ENCODE measurements around the gene APRT. TPM values are rescaled to one million over a fixed set of nuclear protein-coding genes. Genes with fewer than 3 reads are reported as not detected.
A peak's percentile ranks its signal among the peaks of the same experiment; 100 is the strongest.

The APRT gene
- total RNA-seq, 1 donor from 2014 or later = 300 TPM

DNA sequence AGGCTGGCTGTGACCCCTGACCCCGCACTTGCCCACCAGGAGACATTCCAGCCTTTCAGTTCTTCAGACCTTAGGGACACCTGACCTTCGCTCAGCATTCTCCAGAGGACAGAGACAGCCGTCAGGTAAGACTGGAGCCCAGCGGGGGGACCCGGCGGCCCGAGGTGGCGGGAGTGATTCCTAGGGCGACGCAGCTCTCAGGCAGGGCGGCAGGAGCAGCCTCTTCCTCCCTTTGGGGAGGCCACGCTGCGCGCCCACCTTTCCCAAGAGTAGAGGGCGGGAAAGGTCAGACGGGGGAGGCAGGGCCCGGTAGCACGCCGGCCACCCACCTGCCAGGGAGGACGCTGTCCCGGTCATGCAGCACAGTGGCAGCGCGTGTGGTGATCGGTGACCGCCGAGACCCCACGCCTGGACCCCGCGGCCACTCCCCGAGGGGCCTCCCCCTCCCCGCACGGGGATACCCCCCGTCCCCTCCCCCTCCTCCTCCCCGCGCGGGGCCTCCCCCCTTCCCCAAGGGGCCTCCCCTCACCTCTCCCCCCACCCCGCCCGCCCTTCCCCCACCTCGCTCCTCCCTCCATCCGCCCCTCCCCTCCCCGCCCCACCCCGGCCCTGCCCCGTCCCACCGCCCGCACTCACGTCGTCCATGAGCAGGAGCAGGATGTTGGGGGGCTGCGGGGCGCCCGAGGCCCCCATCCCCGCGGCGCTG lies 44.5 kb upstream of the APRT start:
- TF ChIP-seq, protein P1, sequence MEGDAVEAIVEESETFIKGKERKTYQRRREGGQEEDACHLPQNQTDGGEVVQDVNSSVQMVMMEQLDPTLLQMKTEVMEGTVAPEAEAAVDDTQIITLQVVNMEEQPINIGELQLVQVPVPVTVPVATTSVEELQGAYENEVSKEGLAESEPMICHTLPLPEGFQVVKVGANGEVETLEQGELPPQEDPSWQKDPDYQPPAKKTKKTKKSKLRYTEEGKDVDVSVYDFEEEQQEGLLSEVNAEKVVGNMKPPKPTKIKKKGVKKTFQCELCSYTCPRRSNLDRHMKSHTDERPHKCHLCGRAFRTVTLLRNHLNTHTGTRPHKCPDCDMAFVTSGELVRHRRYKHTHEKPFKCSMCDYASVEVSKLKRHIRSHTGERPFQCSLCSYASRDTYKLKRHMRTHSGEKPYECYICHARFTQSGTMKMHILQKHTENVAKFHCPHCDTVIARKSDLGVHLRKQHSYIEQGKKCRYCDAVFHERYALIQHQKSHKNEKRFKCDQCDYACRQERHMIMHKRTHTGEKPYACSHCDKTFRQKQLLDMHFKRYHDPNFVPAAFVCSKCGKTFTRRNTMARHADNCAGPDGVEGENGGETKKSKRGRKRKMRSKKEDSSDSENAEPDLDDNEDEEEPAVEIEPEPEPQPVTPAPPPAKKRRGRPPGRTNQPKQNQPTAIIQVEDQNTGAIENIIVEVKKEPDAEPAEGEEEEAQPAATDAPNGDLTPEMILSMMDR (conservative IDR thresholded peaks at IDR 0.05; ENCODE audit: low read depth, low read length) = no peak

DNA sequence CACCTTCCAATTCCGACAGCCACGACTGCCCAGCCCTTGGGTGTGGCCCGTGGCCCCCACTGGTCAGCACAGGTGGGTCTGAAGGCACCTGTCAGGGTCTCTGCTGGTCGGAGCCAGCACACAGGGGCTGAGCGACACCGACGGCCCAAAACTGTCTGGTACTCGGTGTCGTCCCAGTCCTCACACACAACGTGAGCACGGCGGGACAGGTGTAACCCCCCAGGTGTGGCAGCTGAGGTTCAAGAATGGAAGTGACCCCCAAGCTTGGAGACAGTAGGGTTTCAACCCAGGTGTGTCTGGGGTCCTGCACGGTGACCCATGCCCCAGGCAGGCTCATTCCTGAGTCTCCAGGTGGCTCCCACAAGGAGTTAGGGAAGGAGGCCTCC lies 44.0 kb upstream of the APRT start:
- TF ChIP-seq, protein P1 (conservative IDR thresholded peaks at IDR 0.05; ENCODE audit: low read depth, low read length) = no peak
- peak overlapping the region; percentile 98 for H3K4me3 ChIP-seq (ENCODE audit: low read depth, low read length)
- DNase-seq (ENCODE audit: low read depth) = no peak

More for the DNA sequence above, 44.5 kb upstream of the APRT start:
- DNase-seq (ENCODE audit: low read depth) = no peak
- H3K4me3 ChIP-seq (ENCODE audit: low read depth, low read length) = peak overlapping the region; percentile 98

DNA sequence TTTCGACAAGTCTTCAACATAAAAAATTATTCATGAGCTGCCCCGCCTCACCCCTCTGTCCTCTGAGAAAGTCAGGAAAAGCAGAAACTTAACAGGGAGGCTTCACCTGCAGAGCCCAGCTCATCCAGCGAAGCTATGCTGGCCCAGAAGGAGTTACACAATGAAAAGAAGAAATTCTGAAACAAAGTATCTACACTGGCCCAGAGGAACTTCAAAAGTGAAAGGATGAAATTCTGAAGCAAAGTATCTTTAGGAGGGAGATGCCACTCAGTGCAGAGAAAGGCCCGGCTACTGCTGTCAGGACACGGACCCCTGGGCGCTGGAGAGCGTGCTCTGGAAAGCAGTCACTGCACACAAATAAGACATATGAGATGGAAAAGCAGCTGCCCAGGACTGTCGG lies 43.4 kb upstream of the APRT start:
- no peak overlapping the region for H3K4me3 ChIP-seq (ENCODE audit: low read depth, low read length)
- TF ChIP-seq, protein P1 (conservative IDR thresholded peaks at IDR 0.05; ENCODE audit: low read depth, low read length) = no peak

DNA sequence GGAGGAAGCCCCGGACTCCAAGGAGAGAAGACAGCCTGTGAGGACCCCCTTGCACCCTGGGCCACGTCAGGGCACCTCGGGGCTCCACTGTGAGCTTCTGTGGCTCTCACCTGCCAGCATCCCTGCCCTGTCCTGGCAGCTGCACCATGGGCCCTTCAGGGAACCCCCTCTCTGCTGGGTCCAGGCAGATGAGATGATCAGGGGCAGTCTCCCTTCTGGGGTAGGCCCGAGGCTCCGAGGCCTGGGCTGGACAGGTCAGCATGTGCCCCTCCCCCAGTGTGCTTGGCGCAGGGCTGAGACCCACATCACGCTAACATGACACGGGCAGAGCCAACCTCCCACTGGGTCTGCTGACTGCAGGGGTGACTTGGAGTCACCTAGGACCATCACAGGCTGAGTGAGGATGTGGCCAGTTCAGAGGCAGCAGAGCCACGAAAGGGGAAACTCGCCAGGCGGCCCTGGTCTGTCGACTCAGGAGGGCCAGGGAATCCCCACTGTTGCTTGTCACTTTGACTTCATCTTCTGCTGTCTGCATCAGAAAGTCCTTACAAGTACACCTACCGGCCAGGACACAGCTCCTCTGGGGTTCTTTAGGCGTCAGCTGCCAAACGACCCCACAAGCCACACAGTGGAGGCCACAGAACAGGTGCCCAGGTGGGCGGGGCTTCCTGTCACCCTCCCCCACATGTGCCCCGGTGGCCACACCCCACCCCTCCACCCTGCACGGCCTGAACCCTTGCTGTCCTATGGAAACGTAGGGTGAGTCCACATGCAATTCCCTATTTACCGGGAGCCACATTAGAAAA lies 42.8 kb upstream of the APRT start:
- DNase-seq (ENCODE audit: low read depth) = no peak
- TF ChIP-seq, protein P1 (conservative IDR thresholded peaks at IDR 0.05; ENCODE audit: low read depth, low read length) = no peak
- H3K4me3 ChIP-seq (ENCODE audit: low read depth, low read length) = no peak overlapping the region

More for the DNA sequence above, 43.4 kb upstream of the APRT start:
- no peak for DNase-seq (ENCODE audit: low read depth)

DNA sequence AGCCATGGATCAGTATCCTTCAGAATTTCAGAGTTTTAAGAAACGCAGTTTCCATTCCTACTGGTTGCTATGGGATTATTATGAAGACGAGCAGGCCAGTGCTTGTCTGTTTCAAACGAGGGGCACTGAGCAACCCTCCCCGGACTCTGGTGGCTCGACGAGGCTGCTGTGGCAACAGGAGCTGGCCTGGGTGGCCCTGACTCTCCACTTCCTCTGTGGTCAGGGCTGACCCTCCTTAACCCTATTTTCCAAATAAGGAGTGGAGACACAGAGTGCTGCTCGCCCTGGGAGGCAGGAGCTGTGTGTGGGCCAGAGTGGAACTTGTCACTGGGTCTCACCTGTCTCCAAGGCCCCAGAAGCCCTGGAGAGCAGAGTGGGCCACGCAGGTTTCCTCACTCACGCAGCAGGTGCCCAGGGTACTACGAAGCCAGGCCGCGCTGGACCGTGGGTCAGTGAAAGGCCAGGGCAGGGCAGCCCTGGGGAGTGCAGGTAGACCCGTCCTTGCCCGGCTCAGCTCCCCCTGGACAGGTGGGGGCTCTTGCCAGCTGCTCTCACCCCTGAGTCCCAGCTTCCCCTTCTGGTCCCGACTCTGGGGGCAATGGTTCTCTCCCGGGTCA lies 41.7 kb upstream of the APRT start:
- no peak for DNase-seq (ENCODE audit: low read depth)
- H3K4me3 ChIP-seq (ENCODE audit: low read depth, low read length) = no peak overlapping the region
- TF ChIP-seq, protein P1 (conservative IDR thresholded peaks at IDR 0.05; ENCODE audit: low read depth, low read length) = no peak

DNA sequence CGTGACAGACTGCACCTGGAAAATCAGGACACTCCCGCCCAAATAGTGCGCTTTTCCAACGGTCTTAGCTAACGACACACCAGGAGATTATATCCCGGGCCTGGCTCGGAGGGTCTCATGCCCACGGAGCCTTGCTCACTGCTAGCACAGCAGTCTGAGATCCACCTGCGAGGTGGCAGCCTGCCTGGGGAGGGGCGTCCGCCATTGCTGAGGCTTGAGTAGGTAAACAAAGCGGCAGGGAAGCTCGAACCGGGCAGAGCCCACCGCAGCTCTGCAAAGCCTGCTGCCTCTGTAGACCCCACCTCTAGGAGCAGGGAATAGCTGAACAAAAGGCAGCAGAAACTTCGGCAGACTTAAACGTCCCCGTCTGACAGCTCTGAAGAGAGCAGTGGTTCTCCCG lies 39.9 kb upstream of the APRT start:
- no peak overlapping the region for H3K4me3 ChIP-seq (ENCODE audit: low read depth, low read length)
- TF ChIP-seq, protein P1 (conservative IDR thresholded peaks at IDR 0.05; ENCODE audit: low read depth, low read length) = no peak
- DNase-seq (ENCODE audit: low read depth) = no peak

All from epithelial cell of proximal tubule (primary cell).